Measurements from ENCODE around the gene SCOC. TPM values are rescaled to one million over a fixed set of nuclear protein-coding genes. Genes with fewer than 3 reads are reported as not detected.
A peak's percentile ranks its signal among the peaks of the same experiment; 100 is the strongest.

The SCOC gene
- total RNA-seq, 4 donors from 2014 or later, result 21.5 to 36.6 (median 30.6) TPM

DNA sequence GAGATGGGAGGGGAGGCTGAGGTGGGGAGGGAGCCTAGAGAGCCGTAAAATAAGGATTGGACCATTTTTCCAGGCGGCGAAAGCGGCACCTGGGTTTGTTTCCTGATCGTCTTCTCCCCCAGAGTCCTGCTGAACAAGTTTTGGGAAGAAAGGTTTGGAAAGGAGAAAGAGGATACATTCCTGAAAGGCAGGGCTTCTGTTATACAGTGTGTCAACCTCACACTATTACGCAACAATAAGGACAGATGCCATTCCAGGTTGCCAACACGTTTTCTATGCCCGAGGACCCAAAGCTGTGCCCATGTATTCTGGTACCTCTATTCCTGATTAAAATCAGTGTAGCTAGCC is 658 bp downstream of the SCOC start:
- intact Hi-C loops (cut with DNase I; ENCODE audit: low total_unique reads), result loop anchor here (5.0 kb wide), 2 partner anchors 67 to 642 kb away; no protein-coding TSS in a partner anchor

DNA sequence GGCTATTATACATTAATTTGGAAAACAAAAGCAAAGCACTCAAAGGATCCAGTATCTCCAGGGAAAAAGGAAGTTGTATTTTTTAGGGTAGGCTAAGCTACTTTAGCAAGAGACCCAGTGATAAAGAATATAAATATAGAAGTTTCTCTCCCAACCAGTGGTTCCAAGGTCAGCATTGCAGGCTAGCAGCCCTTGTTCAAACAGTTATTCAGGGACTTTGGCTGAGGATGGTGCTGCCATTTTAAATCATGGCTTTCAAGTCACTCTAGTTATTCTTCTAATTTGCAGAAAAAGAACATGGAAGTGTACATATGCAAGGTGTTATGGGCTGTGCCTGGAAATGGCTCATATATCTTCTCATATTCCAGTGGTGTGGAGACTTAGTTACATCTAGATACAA is 9.3 kb downstream of the SCOC start:
- ATAC-seq, result no peak
- TF ChIP-seq POLR2A (IDR thresholded peaks at IDR 0.05), result no peak
- TF ChIP-seq, protein P1, sequence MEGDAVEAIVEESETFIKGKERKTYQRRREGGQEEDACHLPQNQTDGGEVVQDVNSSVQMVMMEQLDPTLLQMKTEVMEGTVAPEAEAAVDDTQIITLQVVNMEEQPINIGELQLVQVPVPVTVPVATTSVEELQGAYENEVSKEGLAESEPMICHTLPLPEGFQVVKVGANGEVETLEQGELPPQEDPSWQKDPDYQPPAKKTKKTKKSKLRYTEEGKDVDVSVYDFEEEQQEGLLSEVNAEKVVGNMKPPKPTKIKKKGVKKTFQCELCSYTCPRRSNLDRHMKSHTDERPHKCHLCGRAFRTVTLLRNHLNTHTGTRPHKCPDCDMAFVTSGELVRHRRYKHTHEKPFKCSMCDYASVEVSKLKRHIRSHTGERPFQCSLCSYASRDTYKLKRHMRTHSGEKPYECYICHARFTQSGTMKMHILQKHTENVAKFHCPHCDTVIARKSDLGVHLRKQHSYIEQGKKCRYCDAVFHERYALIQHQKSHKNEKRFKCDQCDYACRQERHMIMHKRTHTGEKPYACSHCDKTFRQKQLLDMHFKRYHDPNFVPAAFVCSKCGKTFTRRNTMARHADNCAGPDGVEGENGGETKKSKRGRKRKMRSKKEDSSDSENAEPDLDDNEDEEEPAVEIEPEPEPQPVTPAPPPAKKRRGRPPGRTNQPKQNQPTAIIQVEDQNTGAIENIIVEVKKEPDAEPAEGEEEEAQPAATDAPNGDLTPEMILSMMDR (IDR thresholded peaks at IDR 0.05 in 4 of 5, conservative IDR thresholded peaks at IDR 0.05 in 1 of 5), result no peak
- in situ Hi-C loops (cut with MboI; ENCODE audit: low sequenced_read_pairs in 4 of 4), result no loop called here

More for the DNA sequence above, 658 bp downstream of the SCOC start:
- in situ Hi-C loops (cut with MboI; ENCODE audit: low sequenced_read_pairs in 4 of 4), result loop anchor here in 3 of 4 donors (10.0 to 25.0 kb wide), 5 partner anchors 151 to 637 kb away; partner anchors contain the start of gene ELMOD2 (in 2 of the 3)
- peak overlapping the region; percentile 86 to 96 (median 92) for H3K27ac ChIP-seq
- no peak for DNase-seq
- H3K9me3 ChIP-seq, result no peaks in the 10 kb centered on the region
- no peaks in the 10 kb centered on the region for H3K36me3 ChIP-seq
- peaks cover 28 to 39% of the 10 kb centered on the region in 2 donors for H3K4me1 ChIP-seq
- peak overlapping the region; percentile 70 to 97 (median 80) for H3K4me3 ChIP-seq
- H3K27me3 ChIP-seq, result no peaks in the 10 kb centered on the region
- ATAC-seq, result peak; percentile 8 to 17
- TF ChIP-seq, protein P1 (IDR thresholded peaks at IDR 0.05 in 4 of 5, conservative IDR thresholded peaks at IDR 0.05 in 1 of 5), result no peak
- no peak for TF ChIP-seq POLR2A (IDR thresholded peaks at IDR 0.05)

DNA sequence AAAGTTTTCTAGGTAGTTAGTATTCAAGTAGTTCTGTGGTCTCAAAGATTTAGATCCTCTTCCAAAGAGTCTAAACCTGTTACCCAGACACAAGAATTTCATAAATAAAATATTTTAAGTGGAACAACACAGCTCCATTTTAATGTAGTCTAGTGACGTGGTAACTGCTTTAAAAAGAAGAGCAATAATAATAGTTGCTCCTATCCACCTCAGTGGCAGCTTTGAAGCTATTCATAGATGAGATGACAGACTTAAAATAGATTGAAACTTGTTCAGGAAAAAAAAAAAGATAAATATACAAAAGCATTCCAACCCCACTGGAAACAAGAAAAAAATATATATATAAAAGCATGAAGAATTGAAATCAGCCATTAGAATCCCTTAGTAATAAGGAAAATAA is 14.6 kb downstream of the SCOC start:
- Histone ChIP-seq H3K9me3 (no peaks in the 10 kb centered on the region), H3K4me1 (peaks cover 0 to 7% of the 10 kb centered on the region in 2 donors), H3K4me3 (no peak overlapping the region), H3K27me3 (no peaks in the 10 kb centered on the region), H3K27ac (no peak overlapping the region), H3K36me3 (no peaks in the 10 kb centered on the region)
- DNase-seq (no peak), ATAC-seq (no peak)
- in situ Hi-C loops (cut with MboI; ENCODE audit: low sequenced_read_pairs in 4 of 4) (no loop called here), intact Hi-C loops (cut with DNase I; ENCODE audit: low total_unique reads) (no loop called here)
- TF ChIP-seq, protein P1 (IDR thresholded peaks at IDR 0.05 in 4 of 5, conservative IDR thresholded peaks at IDR 0.05 in 1 of 5), result no peak

More for the DNA sequence above, 9.3 kb downstream of the SCOC start:
- no peak overlapping the region for H3K27ac ChIP-seq
- H3K4me1 ChIP-seq, result peaks cover 0 to 7% of the 10 kb centered on the region in 2 donors
- H3K9me3 ChIP-seq, result no peaks in the 10 kb centered on the region
- intact Hi-C loops (cut with DNase I; ENCODE audit: low total_unique reads), result no loop called here
- no peak for DNase-seq
- H3K36me3 ChIP-seq, result peaks cover 0 to 6% of the 10 kb centered on the region in 2 donors
- no peaks in the 10 kb centered on the region for H3K27me3 ChIP-seq
- H3K4me3 ChIP-seq, result no peak overlapping the region

- intact Hi-C loops (cut with DNase I; ENCODE audit: low total_unique reads), result no loop called here
- DNase-seq, result no peak
- no peaks in the 10 kb centered on the region for H3K4me1 ChIP-seq
- H3K9me3 ChIP-seq, result no peaks in the 10 kb centered on the region
- no peak overlapping the region for H3K27ac ChIP-seq
- no peaks in the 10 kb centered on the region for H3K27me3 ChIP-seq
- in situ Hi-C loops (cut with MboI; ENCODE audit: low sequenced_read_pairs in 4 of 4), result no loop called here
- no peaks in the 10 kb centered on the region for H3K36me3 ChIP-seq
- no peak for ATAC-seq
- TF ChIP-seq POLR2A (IDR thresholded peaks at IDR 0.05), result no peak
- TF ChIP-seq, protein P1 (IDR thresholded peaks at IDR 0.05 in 4 of 5, conservative IDR thresholded peaks at IDR 0.05 in 1 of 5), result no peak
- no peak overlapping the region for H3K4me3 ChIP-seq
Measured at GRCh38 chr4:140395668-140396067, 22.2 kb downstream of the SCOC start.

GRCh38 chr4:140400111-140400510 is 26.7 kb downstream of the SCOC start:
- in situ Hi-C loops (cut with MboI; ENCODE audit: low sequenced_read_pairs in 4 of 4) (no loop called here), intact Hi-C loops (cut with DNase I; ENCODE audit: low total_unique reads) (no loop called here)
- H3K27me3 ChIP-seq, result no peaks in the 10 kb centered on the region
- ATAC-seq (no peak), DNase-seq (no peak)
- H3K9me3 ChIP-seq, result no peaks in the 10 kb centered on the region
- H3K4me1 ChIP-seq, result no peaks in the 10 kb centered on the region
- H3K4me3 ChIP-seq, result no peak overlapping the region
- H3K27ac ChIP-seq, result no peak overlapping the region
- H3K36me3 ChIP-seq, result no peaks in the 10 kb centered on the region
- TF ChIP-seq, protein P1 (IDR thresholded peaks at IDR 0.05 in 4 of 5, conservative IDR thresholded peaks at IDR 0.05 in 1 of 5), result no peak
- TF ChIP-seq POLR2A (IDR thresholded peaks at IDR 0.05), result no peak
